DMS 273 (cell line): ENCODE results near the gene CFAP298.
"Not testable (repeated sequence)": the region's sequence is repeated elsewhere in the genome, so short reads cannot be mapped to it uniquely, and the experiment has no call there.

Experiments
- DNase-seq: peaks from one replicate; lab custom pipeline; 2025; ENCODE audit not compliant: unreplicated experiment; lab: John Stamatoyannopoulos, UW

CFAP298 gene

DNA sequence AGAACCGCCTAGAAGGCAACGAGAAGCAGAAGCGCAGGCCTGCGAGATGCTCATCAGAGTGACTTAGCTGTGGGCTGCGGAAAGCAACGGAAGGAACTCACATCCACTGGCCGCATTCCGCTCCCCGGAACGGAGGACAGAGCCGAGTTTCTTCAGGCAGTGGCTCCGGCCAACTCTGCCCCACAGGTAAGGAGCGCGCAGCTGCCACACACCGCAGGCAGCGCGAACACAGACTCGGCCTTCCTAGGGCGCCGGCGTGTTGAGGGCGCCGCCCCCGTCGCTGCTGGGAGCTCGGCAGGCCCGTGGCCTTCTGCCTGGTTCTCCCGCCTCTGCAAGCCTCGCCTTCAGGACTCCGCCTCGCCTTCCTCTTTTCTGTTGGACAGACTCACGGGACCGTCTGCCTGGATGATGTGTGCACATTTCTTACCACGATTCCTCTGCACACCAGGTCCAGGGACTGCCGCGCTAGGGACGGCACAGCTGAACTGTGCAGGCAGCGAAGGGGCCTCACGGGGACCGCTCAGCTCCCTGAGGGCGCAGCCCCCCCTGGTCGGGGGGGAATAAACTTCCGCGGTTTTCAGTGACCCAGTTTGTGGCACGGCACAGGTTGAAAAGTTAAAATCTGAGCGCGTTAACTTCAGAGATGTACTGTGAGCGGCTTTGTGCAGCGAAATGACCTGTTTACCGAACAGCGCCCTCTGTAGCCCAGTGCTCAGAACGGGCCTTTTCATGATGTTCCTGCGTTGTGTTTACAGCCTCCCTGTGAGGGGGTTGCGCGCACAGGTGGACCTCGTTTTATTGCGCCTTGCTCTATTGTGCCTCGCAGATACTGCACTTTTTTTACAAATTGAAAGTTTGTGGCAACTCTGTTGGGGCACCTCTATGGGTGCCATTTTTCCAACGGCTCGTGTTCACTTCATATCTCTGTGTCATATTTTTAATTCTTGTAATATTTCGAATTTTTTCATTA is 42.6 kb downstream of the CFAP298 start:
- DNase-seq, result peak; percentile 89

DNA sequence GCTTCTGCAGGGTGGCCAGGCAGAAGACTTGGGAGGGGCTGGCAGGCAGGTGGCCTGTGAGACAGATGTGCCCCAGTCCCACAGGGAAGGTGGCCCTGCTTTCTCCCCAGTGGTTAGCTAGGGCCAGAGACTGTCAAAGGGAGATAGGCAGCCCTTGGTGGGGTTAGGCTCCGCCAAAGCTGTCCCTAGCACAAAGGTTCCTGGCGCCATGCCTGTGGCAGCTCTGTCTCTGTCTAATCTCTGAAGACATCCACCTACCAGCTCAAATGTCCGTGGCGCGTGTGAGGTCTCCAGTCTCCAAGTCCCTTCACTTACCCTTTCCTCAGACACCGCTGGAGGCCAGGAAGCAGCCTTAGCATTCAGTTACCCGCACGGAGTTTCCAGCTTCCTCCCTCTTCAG is 44.6 kb downstream of the CFAP298 start:
- DNase-seq, result no peak

DNA sequence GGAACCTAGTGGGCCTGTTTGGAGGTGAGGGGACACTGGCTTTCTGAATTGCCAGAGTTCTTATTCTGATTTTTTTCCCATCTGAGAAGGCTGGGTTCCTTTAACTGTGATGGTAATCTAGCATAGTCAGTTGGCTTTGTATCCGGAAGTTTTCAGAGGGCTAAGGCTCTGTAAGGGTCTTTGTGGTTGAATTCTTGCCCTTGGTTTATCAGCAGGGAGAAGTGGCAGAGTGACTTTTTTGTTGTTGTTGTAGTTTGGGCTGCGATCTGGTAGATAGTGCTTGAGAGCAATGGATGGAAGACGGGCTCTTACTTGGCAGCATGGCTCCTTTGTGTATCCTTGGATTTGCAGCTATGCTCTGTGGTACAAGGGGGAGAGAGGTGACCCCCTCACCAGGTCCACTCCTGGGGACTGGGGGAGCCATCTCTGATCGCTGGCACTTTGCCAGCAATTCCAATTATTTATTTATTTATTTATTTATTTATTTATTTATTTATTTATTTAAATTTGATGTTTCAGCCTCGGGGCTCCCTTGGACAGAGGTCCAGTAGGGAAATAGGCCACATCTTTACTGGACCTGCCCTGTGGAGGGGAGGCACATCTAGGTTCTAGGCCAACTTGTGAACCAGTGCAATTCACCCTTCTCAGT is 45.3 kb downstream of the CFAP298 start:
- no peak for DNase-seq

DNA sequence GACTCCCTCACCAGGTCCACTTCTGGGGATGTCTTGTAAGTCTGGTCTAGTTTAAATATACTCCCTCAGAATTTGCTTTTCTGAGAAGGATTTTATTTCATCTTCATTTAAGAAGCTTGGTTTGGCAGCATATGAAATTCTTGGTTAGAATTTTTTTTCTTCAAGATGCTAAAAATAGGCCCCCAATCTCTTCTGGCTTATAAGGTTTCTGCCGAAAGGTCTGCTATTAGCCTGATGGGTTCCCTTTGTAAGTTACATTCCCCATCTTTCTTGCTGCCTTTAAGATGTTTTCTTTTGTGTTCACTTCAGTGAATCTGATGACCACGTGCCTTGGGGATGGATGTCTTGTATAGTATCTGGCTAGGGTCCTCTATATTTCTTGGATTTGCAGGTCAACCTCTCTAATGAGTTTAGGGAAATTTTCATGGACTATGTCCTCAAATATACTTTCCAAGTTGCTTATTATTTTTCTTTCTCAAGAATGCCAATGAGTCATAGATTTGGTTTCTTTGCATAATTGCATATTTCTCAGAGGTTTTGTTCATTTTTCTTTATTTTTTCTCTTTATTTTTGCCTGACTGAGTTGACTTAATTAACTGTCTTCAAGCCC is 46.2 kb downstream of the CFAP298 start:
- no peak for DNase-seq

DNA sequence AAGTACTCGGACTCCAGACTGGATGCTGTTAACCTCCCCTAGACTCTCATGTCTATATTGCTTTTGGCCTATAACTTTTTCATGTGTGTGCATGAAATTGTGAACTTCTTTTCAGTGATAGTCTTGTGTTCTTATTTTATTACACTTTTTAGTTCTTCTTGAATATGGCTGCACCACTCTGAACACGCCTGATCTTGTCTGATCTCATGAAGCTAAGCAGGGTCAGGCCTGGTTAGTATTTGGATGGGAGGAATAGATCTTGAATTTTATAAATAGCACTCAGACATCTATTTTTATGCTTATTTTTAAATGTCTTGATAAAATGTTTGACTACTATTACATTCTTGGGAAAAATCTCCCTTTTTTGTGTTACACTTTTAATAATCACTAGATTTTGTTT is 49.3 kb downstream of the CFAP298 start:
- DNase-seq, result no peak

DNA sequence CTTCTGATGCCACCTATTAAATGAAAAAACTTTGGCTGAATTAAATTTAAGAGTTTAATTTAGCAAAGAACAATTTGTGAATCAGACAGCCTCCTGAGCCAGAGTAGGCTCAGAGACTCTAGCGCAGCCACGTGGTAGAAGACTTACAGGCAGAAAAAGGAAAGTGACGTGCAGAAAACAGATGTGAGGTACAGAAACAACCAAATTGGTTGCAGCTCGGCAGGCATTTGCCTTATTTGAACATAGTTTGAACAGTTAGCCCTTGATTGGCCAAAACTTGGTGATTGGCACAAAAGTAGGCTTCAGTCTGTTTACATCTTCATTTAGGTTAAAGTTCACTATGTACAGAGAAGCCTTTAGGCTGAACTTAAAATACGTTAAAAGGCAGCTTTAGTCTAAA is 49.8 kb downstream of the CFAP298 start:
- DNase-seq, result peak; percentile 53

DNA sequence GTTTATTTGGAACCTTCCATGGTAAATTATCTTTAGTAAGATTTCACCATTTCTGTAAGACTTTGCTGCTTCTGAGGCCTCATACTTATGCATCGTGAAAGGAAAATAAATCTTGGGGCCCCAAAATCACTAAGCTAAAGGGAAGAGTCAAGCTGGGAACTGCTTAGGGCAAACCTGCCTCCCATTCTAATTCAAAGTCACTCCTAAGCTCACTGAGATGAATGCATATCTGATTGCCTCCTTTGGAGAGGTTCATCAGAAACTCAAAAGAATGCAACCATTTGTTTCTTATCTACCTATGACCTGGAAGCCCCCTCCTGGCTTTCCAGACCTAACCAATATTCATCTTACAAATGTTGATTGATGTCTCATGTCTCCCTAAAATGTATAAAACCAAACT is 50.7 kb downstream of the CFAP298 start:
- DNase-seq, result not testable (repeated sequence)

DNA sequence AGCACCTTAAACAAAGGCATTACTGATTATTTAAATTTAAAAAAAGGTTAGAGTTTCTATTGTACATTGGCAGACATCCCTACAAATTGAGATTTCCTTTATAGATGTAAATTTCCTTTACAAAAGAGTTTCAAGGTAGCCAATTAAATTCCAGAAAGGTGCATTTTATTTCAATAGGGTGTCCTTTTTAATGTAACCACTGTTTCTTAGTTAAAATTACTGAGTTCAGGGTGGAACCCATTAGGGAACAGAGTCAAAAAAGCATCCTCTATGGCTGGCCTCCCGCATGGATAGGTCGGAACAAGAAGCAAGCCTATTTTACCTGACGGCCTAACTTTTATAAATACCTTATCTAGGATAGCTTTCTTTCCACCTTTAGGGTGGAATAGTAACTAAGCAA is 51.3 kb downstream of the CFAP298 start:
- no peak for DNase-seq

DNA sequence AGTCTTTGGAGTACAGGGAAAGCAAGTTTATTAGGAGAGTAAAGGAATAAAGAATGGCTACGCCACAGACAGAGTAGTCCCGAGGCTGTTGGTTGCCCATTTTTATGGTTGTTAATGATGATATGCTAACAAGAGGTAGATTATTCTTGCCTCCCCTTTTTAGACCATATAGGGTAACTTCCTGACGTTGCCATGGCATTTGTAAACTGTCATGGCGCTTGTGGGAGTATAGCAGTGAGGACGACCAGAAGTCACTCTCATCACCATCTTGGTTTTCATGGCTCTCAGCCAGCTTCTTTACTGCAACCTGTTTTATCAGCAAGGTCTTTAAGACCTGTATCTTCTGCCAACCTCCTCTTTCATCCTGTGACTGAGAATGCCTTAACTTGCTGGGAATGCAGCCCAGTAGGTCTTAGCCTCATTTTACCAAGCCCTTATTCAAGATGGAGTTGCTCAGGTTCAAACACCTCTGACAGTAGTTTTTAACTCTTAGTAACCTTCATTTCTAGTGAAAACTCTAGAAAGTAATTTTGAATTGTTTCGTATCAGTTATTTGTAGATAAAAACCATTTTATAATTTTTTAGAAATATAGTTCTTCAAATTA is 53.1 kb downstream of the CFAP298 start:
- no peak for DNase-seq

DNA sequence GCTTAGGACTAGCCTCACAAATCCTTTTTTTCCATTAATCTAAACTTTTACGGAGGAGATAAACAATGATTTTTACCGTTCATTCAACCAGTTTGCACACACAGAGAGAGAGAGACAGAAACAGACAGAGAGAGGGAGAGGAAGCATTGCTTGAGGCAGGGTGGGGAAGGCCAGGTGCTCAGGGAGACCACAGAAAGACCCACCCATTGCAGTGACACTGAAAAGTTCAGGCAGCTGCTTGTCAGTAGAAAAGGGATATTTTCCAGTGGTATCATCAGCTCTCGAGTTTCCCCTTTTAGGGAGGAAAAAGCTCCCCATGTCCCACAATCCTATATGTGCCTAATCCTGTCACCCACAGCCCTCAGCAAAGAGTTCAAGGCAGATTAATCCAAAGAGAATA is 54.1 kb downstream of the CFAP298 start:
- DNase-seq, result no peak

DNA sequence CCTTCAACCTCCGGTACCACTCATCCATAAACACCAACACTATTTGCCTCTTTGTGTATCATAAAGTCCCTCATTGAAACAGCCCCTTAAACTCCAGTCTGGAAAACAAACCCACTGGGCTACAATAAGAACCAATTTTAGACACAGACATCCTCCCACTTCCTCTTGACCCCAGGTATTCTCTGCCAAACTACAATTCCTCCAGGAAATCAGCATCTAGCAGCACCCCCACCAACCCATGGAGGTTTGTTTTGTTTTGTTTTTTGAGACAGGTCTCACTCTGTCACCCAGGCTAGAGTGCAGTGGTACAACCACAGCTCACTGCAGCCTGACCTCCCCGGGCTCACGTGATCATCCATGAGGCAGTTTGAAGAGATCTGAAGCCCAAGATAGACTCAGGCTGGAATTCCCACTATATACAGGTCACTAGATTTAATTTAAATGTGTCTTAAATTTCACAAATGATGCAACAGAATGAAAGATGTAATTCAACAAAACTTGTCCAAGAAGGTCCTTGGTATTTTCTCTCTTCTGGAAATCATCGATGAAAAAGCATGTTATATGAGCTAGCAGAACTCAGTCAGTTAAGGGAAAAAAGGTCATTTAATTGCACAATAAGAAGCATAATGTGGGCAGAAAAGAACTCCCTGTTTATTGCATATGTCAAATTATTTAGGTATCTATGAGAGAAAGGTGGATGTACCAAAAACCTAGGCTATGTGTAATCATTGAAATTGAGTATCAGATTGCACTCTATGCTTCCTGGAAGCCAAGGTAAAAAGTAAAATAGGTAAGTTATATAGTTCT is 57.1 kb downstream of the CFAP298 start:
- DNase-seq, result no peak

DNA sequence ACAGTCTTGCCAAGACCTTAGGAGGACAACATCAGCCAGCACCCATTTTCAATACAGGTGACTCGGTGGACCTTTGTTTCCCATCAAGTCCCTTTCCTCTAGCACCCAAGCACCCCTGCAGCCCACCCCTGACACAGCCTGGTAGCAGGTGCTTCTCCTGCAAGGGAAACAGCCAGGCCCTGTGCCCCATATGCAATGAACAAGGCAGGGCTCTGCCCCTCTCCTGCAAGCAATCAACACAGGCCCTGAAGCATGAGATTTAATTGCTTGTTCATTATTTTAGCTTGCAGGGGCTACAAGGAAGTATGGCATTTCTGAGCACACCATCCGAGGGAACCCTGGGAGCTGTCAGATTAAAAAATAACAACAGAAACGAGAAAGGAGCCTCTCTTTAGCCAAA is 62.3 kb downstream of the CFAP298 start:
- no peak for DNase-seq

DNA sequence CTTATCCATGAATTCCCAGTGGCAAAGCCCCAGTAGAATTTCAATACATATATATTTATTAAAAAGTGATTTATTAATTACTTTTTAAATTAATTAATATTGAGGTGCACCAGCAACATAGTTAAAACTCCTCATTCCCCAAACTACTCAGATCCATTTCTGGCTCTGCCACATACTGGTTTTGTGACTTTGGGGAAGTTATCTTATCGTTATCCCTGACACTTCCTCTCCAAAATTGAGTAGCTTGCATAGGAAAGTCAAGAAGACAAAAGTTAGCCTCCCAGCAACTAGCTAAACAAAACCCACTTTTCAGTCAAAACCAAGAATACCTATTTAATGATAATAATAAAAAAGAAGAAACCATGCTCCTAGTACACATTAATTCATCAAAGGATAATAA is 62.7 kb downstream of the CFAP298 start:
- DNase-seq, result no peak
